Suppressor macrophage treated with lipopolysaccharide for 4 hours (primary cell): ENCODE measurements around the gene MMP15.
"Not testable (repeated sequence)": the region's sequence is repeated elsewhere in the genome, so short reads cannot be mapped to it uniquely, and the experiment has no call there.

Source experiments
- DNase-seq: peaks from one replicate; pipeline ENCODE4 v3.0.0-alpha.2; 2020

MMP15 gene

DNA sequence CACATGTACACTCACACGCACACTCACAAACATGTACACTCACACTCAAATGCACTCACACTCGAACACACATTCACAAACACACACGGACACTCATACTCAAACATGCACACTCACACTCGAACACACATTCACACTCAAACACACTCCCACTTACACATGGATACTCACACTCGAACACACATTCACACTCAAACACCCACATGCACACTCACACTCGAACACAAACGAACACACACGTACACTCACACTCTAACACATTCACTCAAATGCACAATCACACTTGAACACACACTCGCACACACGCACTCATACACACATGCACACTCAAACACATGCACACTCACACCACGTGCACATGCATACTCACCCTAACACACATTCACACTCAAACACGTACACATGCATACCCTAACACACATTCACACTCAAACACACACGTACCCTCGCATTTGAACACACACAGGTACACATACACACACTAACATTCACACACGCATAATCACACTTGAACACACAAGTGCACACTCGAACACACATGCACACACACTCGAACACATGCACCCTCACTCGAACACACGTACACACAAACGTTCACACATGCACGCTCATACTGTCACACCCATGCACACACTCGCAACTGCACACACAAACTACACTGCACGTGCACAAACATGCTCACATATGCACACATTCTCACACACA is 61.8 kb downstream of the MMP15 start:
- no peak for DNase-seq

- DNase-seq, result no peak
Observed at GRCh38 chr16:58088091-58088490, 62.5 kb downstream of the MMP15 start.

DNA sequence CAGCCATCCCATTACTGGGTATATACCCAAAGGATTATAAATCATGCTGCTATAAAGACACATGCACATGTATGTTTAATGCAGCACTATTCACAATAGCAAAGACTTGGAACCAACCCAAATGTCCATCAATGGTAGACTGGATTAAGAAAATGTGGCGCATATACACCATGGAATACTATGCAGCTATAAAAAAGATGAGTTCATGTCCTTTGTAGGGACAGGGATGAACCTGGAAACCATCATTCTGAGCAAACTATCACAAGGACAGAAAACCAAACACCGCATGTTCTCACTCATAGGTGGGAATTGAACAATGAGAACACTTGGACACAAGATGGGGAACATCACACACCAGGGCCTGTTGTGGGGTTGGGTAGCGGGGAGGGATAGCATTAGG is 64.8 kb downstream of the MMP15 start:
- DNase-seq, result not testable (repeated sequence)

- DNase-seq, result no peak
Observed at GRCh38 chr16:58094026-58094425, 68.5 kb downstream of the MMP15 start.

GRCh38 chr16:58094791-58095574 is 69.4 kb downstream of the MMP15 start:
- DNase-seq, result no peak

DNA sequence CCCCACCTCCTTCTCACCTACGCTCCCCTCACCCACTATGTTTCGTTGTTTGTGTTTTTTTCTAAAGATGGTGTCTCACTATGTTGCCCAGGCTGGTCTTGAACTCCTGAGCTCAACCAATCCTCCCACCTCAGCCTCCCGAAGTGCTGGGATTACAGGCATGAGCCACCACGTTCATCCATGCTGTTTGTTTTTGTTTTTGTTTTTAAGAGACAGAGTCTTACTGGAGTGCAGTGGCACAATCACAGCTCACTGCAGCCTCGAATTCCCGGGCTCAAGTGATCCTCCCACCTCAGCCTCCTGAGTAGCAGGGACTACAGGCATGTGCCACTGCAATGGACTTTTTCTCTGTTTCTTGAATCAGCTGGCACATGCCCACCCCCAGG is 70.0 kb downstream of the MMP15 start:
- not testable (repeated sequence) for DNase-seq

GRCh38 chr16:58096249-58096648 is 70.7 kb downstream of the MMP15 start:
- DNase-seq, result no peak
